Activated CD8-positive, alpha-beta T cell treated with anti-CD3 and anti-CD28 coated beads for 36 hours (primary cell): Measurements from ENCODE around the gene KMT2D. TPM values are rescaled to one million over a fixed set of nuclear protein-coding genes. Genes with fewer than 3 reads are reported as not detected.

Experiments used
- ATAC-seq: fragments of 200-7000 bp; cut with Tn5 transposase; one replicate; pipeline ENCODE4 v1.10.0; 2021; ENCODE audit warnings: mild to moderate bottlenecking, moderate library complexity
- CTCF ChIA-PET: fragments of 350-600 bp; sonication (Branson Sonifier 250); formaldehyde crosslinking; loops from one replicate; lab custom pipeline; 2021; ENCODE audit warnings: antibody characterized with exemption; lab: Charles Lee
- POLR2A ChIA-PET: fragments of 350-600 bp; sonication (Branson Sonifier 250); formaldehyde crosslinking; loops from one replicate; lab custom pipeline; 2021; ENCODE audit warnings: antibody characterized with exemption; lab: Charles Lee
- DNase-seq: peaks from one replicate; pipeline ENCODE4 v3.0.0-alpha.2; 2020
- H3K27ac Mint-ChIP-seq: one replicate; pipeline ENCODE4 v1.8.0; 2021; ENCODE audit warnings: mild to moderate bottlenecking, mixed read lengths
- H3K27me3 Mint-ChIP-seq: one replicate; pipeline ENCODE4 v1.8.0; 2021; ENCODE audit warnings: mixed read lengths
- H3K36me3 Mint-ChIP-seq: one replicate; pipeline ENCODE4 v1.8.0; 2021; ENCODE audit warnings: low read depth, mixed read lengths
- H3K4me1 Mint-ChIP-seq: one replicate; pipeline ENCODE4 v1.8.0; 2021; ENCODE audit warnings: low read depth, mixed read lengths
- H3K4me3 Mint-ChIP-seq: one replicate; pipeline ENCODE4 v1.8.0; 2021; ENCODE audit warnings: mild to moderate bottlenecking, moderate library complexity, mixed read lengths
- H3K9me3 Mint-ChIP-seq: one replicate; pipeline ENCODE4 v1.8.0; 2021; ENCODE audit warnings: mixed read lengths
- CTCF ChIP-seq: fragments of 200-600 bp; IDR thresholded peaks from one replicate; pipeline ENCODE4 v1.8.0; 2022; ENCODE audit warnings: antibody characterized with exemption, mild to moderate bottlenecking
- intact Hi-C: fragments of 100-400 bp; cut with micrococcal nuclease; formaldehyde crosslinking; loops from one replicate; pipeline ENCODE4 v1.10.0; 2022
- total RNA-seq, 2 experiments: library from RNA; stranded (reverse); gene quantifications; one replicate each; pipeline ENCODE4 v1.2.3, GENCODE V29; 2021

Gene KMT2D
- total RNA-seq, 2 experiments from 2014 or later, result 57.5 to 62.3 TPM

DNA sequence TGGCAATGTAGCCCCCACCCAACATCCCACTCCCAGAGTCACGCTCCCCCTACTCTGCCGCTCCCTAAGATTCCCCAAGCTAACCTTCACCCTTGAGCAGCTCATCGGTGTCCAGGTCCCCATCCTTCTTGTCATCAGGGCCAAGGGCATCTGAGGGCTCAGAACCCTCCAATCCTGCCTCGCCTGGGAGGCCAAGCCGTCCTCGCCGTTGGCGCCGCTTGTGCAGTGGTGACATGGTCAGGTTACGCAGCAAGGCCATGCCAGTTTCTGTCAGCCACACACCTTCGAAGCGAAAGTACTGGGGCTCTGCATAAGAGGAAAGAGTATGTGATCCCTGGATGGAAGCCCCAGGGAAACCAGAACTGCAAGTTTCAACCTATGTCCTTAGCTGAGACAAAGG, 15.9 kb downstream of the KMT2D start:
- ATAC-seq (no peak), DNase-seq (no peak)
- ChIA-PET POLR2A (interaction anchor here (1.4 kb wide), 3 partner anchors 14 to 47 kb away, joined by 3 to 4 read pairs (median 3); no protein-coding TSS in a partner anchor), CTCF (interaction anchor here (0.5 to 8.1 kb wide), 16 partner anchors 11 to 154 kb away, joined by 4 to 56 read pairs (median 11); partner anchors contain the start of genes DDN and RHEBL1)
- H3K4me1 Mint-ChIP-seq, result no peaks in the 10 kb centered on the region
- no peak for TF ChIP-seq CTCF
- H3K27me3 Mint-ChIP-seq, result no peaks in the 10 kb centered on the region
- H3K9me3 Mint-ChIP-seq, result no peaks in the 10 kb centered on the region
- H3K27ac Mint-ChIP-seq, result peak overlapping the region; percentile 47
- intact Hi-C loops, result no loop called here
- peaks cover 69% of the 10 kb centered on the region for H3K36me3 Mint-ChIP-seq
- no peak overlapping the region for H3K4me3 Mint-ChIP-seq

- no peak overlapping the region for H3K27ac Mint-ChIP-seq
- POLR2A ChIA-PET, result interaction anchor here (1.3 to 1.5 kb wide), 5 partner anchors 12 to 46 kb away, joined by 3 to 5 read pairs (median 4); no protein-coding TSS in a partner anchor
- intact Hi-C loops, result no loop called here
These were observed 16.7 kb downstream of the KMT2D start for GRCh38 chr12:49043856-49044258.

GRCh38 chr12:49043241-49043640, 17.4 kb downstream of the KMT2D start:
- intact Hi-C loops, result no loop called here
- H3K36me3 Mint-ChIP-seq, result peaks cover 63% of the 10 kb centered on the region
- no peak overlapping the region for H3K27ac Mint-ChIP-seq
- POLR2A ChIA-PET, result interaction anchor here (1.1 to 1.5 kb wide), 5 partner anchors 9 to 21 kb away, joined by 3 to 5 read pairs (median 4); no protein-coding TSS in a partner anchor
- CTCF ChIA-PET, result interaction anchor here (0.6 to 8.1 kb wide), 34 partner anchors 10 to 300 kb away, joined by 3 to 56 read pairs (median 6); partner anchors contain the start of genes ARF3, DDN, PRKAG1 and RHEBL1
- no peaks in the 10 kb centered on the region for H3K4me1 Mint-ChIP-seq
- TF ChIP-seq CTCF, result no peak
- ATAC-seq (no peak), DNase-seq (no peak)
- no peaks in the 10 kb centered on the region for H3K9me3 Mint-ChIP-seq
- H3K27me3 Mint-ChIP-seq, result no peaks in the 10 kb centered on the region
- no peak overlapping the region for H3K4me3 Mint-ChIP-seq

More at GRCh38 chr12:49043856-49044258, 16.7 kb downstream of the KMT2D start:
- CTCF ChIA-PET, result interaction anchor here (0.6 to 8.1 kb wide), 35 partner anchors 11 to 300 kb away, joined by 3 to 56 read pairs (median 5); partner anchors contain the start of genes ARF3, DDN, PRKAG1 and RHEBL1
- Mint-ChIP-seq H3K27me3 (no peaks in the 10 kb centered on the region), H3K36me3 (peaks cover 68% of the 10 kb centered on the region), H3K4me3 (no peak overlapping the region), H3K9me3 (no peaks in the 10 kb centered on the region), H3K4me1 (no peaks in the 10 kb centered on the region)
- ATAC-seq, result peak; percentile 94
- peak; percentile 84 for DNase-seq
- TF ChIP-seq CTCF, result peak; percentile 86

- TF ChIP-seq CTCF, result no peak
- ATAC-seq (no peak), DNase-seq (no peak)
- intact Hi-C loops, result no loop called here
- Mint-ChIP-seq H3K4me1 (no peaks in the 10 kb centered on the region), H3K27ac (no peak overlapping the region), H3K9me3 (no peaks in the 10 kb centered on the region), H3K27me3 (no peaks in the 10 kb centered on the region), H3K36me3 (peaks cover 55% of the 10 kb centered on the region), H3K4me3 (no peak overlapping the region)
- POLR2A ChIA-PET, result no interaction called here
- CTCF ChIA-PET, result interaction anchor here (1.0 to 8.1 kb wide), 7 partner anchors 23 to 189 kb away, joined by 3 to 56 read pairs (median 17); partner anchors contain the start of gene DDN
These were observed 18.6 kb downstream of the KMT2D start for GRCh38 chr12:49041881-49042484.
